ENCODE results near the gene HDAC4. TPM values are rescaled to one million over a fixed set of nuclear protein-coding genes. Genes with fewer than 3 reads are reported as not detected.

The HDAC4 gene
- total and polyA plus RNA-seq, 2 experiments from 2014 or later, result 8.1 to 41.8 TPM

- H3K4me1 Mint-ChIP-seq, result peaks cover 68% of the 10 kb centered on the region
- TF ChIP-seq JUNB (IDR thresholded peaks at IDR 0.05; ENCODE audit: unreplicated experiment) (no peak), STAT1 (IDR thresholded peaks at IDR 0.05; ENCODE audit: unreplicated experiment) (no peak), REST (IDR thresholded peaks at IDR 0.05; ENCODE audit: unreplicated experiment) (no peak), ZNF331 (CRISPR knock-in tag; IDR thresholded peaks at IDR 0.05; ENCODE audit: low read depth) (no peak), ZNF462 (CRISPR knock-in tag; IDR thresholded peaks at IDR 0.05) (no peak), ZNF114 (CRISPR knock-in tag; IDR thresholded peaks at IDR 0.05) (no peak), CREB1 (CRISPR knock-in tag; IDR thresholded peaks at IDR 0.05; ENCODE audit: low read depth) (no peak)
- H3K9me2 ChIP-seq (ENCODE audit: insufficient read depth), result no peaks in the 10 kb centered on the region
- H3K4me2 ChIP-seq, result no peak overlapping the region
- peaks cover 86% of the 10 kb centered on the region for H3K79me2 ChIP-seq (replicated peaks; ENCODE audit: insufficient read depth)
- H3K4me3 Mint-ChIP-seq, result no peak overlapping the region
- H2AFZ ChIP-seq, result no peak overlapping the region
- H3F3A ChIP-seq (replicated peaks; ENCODE audit: low read depth), result no peaks in the 10 kb centered on the region
- H4K20me1 ChIP-seq (replicated peaks; ENCODE audit: insufficient read depth), result peaks cover 29% of the 10 kb centered on the region
- H3K9me3 Mint-ChIP-seq, result no peaks in the 10 kb centered on the region
- ATAC-seq (no peak), DNase-seq (ENCODE audit: low spot score) (no peak)
- no peak overlapping the region for H3K27ac Mint-ChIP-seq
- no peaks in the 10 kb centered on the region for H3K36me3 Mint-ChIP-seq (ENCODE audit: low read depth)
- H3K27me3 ChIP-seq (ENCODE audit: insufficient read depth), result no peaks in the 10 kb centered on the region
- peaks cover 35% of the 10 kb centered on the region for H3K4me1 ChIP-seq (ENCODE audit: insufficient read depth)
- H3K27me3 Mint-ChIP-seq (ENCODE audit: insufficient read depth, low read depth, poor library complexity), result peaks cover 2% of the 10 kb centered on the region
- no peak overlapping the region for H3K4me3 ChIP-seq
- H3K36me3 ChIP-seq (ENCODE audit: insufficient read depth), result no peaks in the 10 kb centered on the region
- no peak overlapping the region for H3K27ac ChIP-seq (ENCODE audit: low read depth)
Observed at GRCh38 chr2:239206851-239207250, 194.0 kb downstream of the HDAC4 start.

All from GM23338 (cell line).